ENCODE results near the gene GORASP2.

- TF ChIP-seq, protein P1, sequence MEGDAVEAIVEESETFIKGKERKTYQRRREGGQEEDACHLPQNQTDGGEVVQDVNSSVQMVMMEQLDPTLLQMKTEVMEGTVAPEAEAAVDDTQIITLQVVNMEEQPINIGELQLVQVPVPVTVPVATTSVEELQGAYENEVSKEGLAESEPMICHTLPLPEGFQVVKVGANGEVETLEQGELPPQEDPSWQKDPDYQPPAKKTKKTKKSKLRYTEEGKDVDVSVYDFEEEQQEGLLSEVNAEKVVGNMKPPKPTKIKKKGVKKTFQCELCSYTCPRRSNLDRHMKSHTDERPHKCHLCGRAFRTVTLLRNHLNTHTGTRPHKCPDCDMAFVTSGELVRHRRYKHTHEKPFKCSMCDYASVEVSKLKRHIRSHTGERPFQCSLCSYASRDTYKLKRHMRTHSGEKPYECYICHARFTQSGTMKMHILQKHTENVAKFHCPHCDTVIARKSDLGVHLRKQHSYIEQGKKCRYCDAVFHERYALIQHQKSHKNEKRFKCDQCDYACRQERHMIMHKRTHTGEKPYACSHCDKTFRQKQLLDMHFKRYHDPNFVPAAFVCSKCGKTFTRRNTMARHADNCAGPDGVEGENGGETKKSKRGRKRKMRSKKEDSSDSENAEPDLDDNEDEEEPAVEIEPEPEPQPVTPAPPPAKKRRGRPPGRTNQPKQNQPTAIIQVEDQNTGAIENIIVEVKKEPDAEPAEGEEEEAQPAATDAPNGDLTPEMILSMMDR (IDR thresholded peaks at IDR 0.05): no peak
- no peak for TF ChIP-seq POLR2AphosphoS5 (IDR thresholded peaks at IDR 0.05)
- no peak for TF ChIP-seq POLR2A (IDR thresholded peaks at IDR 0.05)
Measured at GRCh38 chr2:170881840-170882239, 47.2 kb upstream of the GORASP2 start.
